B cell (primary cell): ENCODE measurements around the gene GDPD2. TPM values are rescaled to one million over a fixed set of nuclear protein-coding genes. Genes with fewer than 3 reads are reported as not detected.
"Not testable (repeated sequence)": the region's sequence is repeated elsewhere in the genome, so short reads cannot be mapped to it uniquely, and the experiment has no call there.

Experiments
- ATAC-seq: fragments of 200-7000 bp; cut with Tn5 transposase; one replicate; pipeline ENCODE4 v1.10.0; 2021; ENCODE audit warnings: low read depth, mild to moderate bottlenecking, moderate number of reproducible peaks, moderate library complexity
- CTCF ChIA-PET: fragments of 350-600 bp; sonication (Branson Sonifier 250); formaldehyde crosslinking; loops from one replicate; lab custom pipeline; 2021; ENCODE audit warnings: antibody characterized with exemption, inconsistent platforms; lab: Charles Lee
- POLR2A ChIA-PET: fragments of 350-600 bp; sonication (Branson Sonifier 250); formaldehyde crosslinking; loops from one replicate; lab custom pipeline; 2021; ENCODE audit warnings: antibody characterized with exemption; lab: Charles Lee
- DNase-seq: peaks from one replicate; pipeline ENCODE4 v3.0.0; 2013
- H2AFZ ChIP-seq: 2 replicates; pipeline ENCODE4 v1.6.1; 2012; ENCODE audit warnings: mild to moderate bottlenecking, low read depth, low read length; ENCODE audit not compliant: insufficient read depth, poor library complexity, severe bottlenecking
- H3K27ac ChIP-seq, 2 donors: 1 replicate in 1 of 2; 2 replicates in 1 of 2; pipeline ENCODE4 v1.5.1; 2012 to 2013; ENCODE audit warnings: low read length in 2 of 2, mild to moderate bottlenecking in 2 of 2, moderate library complexity in 1 of 2
- H3K27me3 ChIP-seq, 4 experiments: fragments of 200-600 bp in 1 of 4; sonication (generic) in 1 of 4; replicated peaks in 1 of 4; 1 replicate in 2 of 4; 2 replicates in 2 of 4; pipeline versions ENCODE4 v1.6.1 to v1.7.0; 2013 to 2016; ENCODE audit warnings: low read length in 3 of 4, mild to moderate bottlenecking in 2 of 4, mixed read lengths in 1 of 4, moderate library complexity in 1 of 4; ENCODE audit not compliant: insufficient read depth in 4 of 4, control insufficient read depth in 3 of 4; ENCODE audit errors: control extremely low read depth in 1 of 4
- H3K36me3 ChIP-seq, 2 experiments: replicated peaks in 1 of 2; 1 replicate in 1 of 2; 2 replicates in 1 of 2; pipeline versions ENCODE4 v1.6.1 to v1.7.1; 2013; ENCODE audit warnings: low read length in 1 of 2; ENCODE audit not compliant: insufficient read depth in 2 of 2, control insufficient read depth in 1 of 2; ENCODE audit errors: control extremely low read depth in 1 of 2, extremely low read depth in 1 of 2
- H3K4me1 ChIP-seq, 2 donors: fragments of 200-600 bp in 1 of 2; sonication (generic) in 1 of 2; 1 replicate in 1 of 2; 2 replicates in 1 of 2; pipeline versions ENCODE4 v1.5.1 to v1.6.1; 2013 to 2017; ENCODE audit warnings: low read length in 2 of 2; ENCODE audit not compliant: control insufficient read depth in 2 of 2, insufficient read depth in 2 of 2
- H3K4me2 ChIP-seq: replicated peaks from 2 replicates; pipeline ENCODE3; 2012; ENCODE audit warnings: mild to moderate bottlenecking, low read depth, low read length; ENCODE audit not compliant: poor library complexity, severe bottlenecking
- H3K4me3 ChIP-seq, 5 experiments: fragments of 200-600 bp in 1 of 5; sonication (generic) in 1 of 5; 1 replicate in 3 of 5; 2 replicates in 2 of 5; pipeline versions ENCODE4 v1.5.1 to v1.7.0; 2011 to 2016; ENCODE audit warnings: low read length in 4 of 5, mild to moderate bottlenecking in 4 of 5, low read depth in 2 of 5, control low read depth in 1 of 5, moderate library complexity in 1 of 5; ENCODE audit not compliant: insufficient read depth in 1 of 5; ENCODE audit errors: control extremely low read depth in 1 of 5, extremely low read depth in 1 of 5
- H3K79me2 ChIP-seq: fragments of 200-600 bp; sonication (generic); one replicate; pipeline ENCODE4 v1.6.0; 2016; ENCODE audit warnings: low read length; ENCODE audit not compliant: control insufficient read depth, insufficient read depth
- H3K9ac ChIP-seq: fragments of 200-600 bp; sonication (generic); 2 replicates; pipeline ENCODE4 v1.6.1; 2017; ENCODE audit warnings: mild to moderate bottlenecking, low read length, moderate library complexity
- H3K9me3 ChIP-seq, 3 donors: one replicate each; pipeline versions ENCODE4 v1.6.1 to v1.7.1; 2013; ENCODE audit warnings: low read length in 2 of 3; ENCODE audit not compliant: control insufficient read depth in 2 of 3, insufficient read depth in 1 of 3; ENCODE audit errors: control extremely low read depth in 1 of 3
- H4K20me1 ChIP-seq: 2 replicates; pipeline ENCODE4 v1.6.0; 2012; ENCODE audit warnings: mild to moderate bottlenecking, low read length; ENCODE audit not compliant: insufficient read depth, control insufficient read depth, poor library complexity, severe bottlenecking
- H3K27ac Mint-ChIP-seq: one replicate; pipeline ENCODE4 v1.8.0; 2021; ENCODE audit warnings: mixed read lengths
- H3K27me3 Mint-ChIP-seq: one replicate; pipeline ENCODE4 v1.8.0; 2021; ENCODE audit warnings: mixed read lengths
- H3K4me1 Mint-ChIP-seq: one replicate; pipeline ENCODE4 v1.8.0; 2021; ENCODE audit warnings: mixed read lengths
- H3K4me3 Mint-ChIP-seq: one replicate; pipeline ENCODE4 v1.8.0; 2021; ENCODE audit warnings: mixed read lengths
- H3K9me3 Mint-ChIP-seq: one replicate; pipeline ENCODE4 v1.8.0; 2022; ENCODE audit warnings: mixed read lengths; ENCODE audit not compliant: insufficient read depth
- EZH2 ChIP-seq: IDR thresholded peaks from 2 replicates; pipeline ENCODE4 v1.6.1; 2012; ENCODE audit warnings: borderline replicate concordance, low read depth, mild to moderate bottlenecking, moderate library complexity, low read length; ENCODE audit not compliant: insufficient read depth, poor library complexity, severe bottlenecking
- WGBS: methylation state at CpG from one replicate; pipeline ENCODE4 v1.1.5; 2013; ENCODE audit warnings: missing lambda C conversion rate; ENCODE audit not compliant: insufficient coverage; 5-methylcytosine and 5-hydroxymethylcytosine counted together
- intact Hi-C: fragments of 100-400 bp; cut with micrococcal nuclease; formaldehyde crosslinking; loops from one replicate; pipeline ENCODE4 v1.10.0; 2022
- polyA plus RNA-seq: library from polyadenylated mRNA; depleted of rRNA; stranded (reverse); fragments of >200 nt; gene quantifications from 2 replicates; pipeline ENCODE4 v1.2.3, GENCODE V29; 2012
- total RNA-seq, 2 donors: library from RNA; stranded (reverse); fragments of 120-200 nt in 1 of 2; gene quantifications; 1 replicate in 1 of 2; 2 replicates in 1 of 2; pipeline versions ENCODE4 v1.2.3 to v1.2.4, GENCODE V29; 2013 to 2022
- TF ChIP-seq, protein P1 (sequence below): fragments of 200-600 bp; IDR thresholded peaks from one replicate; pipeline ENCODE4 v1.8.0; 2022; ENCODE audit warnings: antibody characterized with exemption, mild to moderate bottlenecking

Gene GDPD2
- total and polyA plus RNA-seq, 2 donors (not counting 1 experiment from before 2014, with no cell fraction given): not detected

DNA sequence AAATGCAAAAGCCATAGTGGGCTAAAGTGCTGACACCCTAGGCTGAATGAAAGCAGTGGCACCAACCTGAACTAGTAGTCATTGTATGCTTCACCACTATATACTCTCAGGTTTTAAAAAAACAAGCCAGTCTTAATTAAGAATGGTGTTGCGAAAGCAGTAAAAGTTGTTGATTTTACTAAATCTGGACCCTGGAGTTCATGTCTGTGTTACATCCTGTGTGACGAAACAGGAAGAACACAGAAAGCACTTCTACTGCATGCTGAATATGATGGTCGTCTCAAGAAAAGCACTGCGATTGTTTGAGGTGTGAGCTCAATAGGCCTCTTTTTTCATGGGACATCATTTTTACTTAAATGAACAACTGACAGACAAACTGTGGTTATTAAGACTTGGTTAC, 24.2 kb upstream of the GDPD2 start:
- no CpG with 5 or more reads among the region's 4 CpGs for WGBS

DNA sequence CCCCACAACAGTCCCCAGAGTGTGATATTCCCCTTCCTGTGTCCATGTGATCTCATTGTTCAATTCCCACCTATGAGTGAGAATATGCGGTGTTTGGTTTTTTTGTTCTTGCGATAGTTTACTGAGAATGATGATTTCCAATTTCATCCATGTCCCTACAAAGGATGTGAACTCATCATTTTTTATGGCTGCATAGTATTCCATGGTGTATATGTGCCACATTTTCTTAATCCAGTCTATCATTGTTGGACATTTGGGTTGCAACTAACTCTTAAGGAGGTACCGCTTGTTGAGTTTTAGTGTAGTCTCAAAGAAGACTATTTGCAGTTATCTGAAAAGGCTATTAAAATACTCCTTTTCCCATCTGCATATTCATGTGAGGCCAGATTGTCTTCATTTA, 22.9 kb upstream of the GDPD2 start:
- ATAC-seq, H3K27ac Mint-ChIP-seq, H2AFZ ChIP-seq, H3K36me3 ChIP-seq, H3K27ac ChIP-seq, H4K20me1 ChIP-seq, H3K4me3 ChIP-seq, H3K27me3 ChIP-seq, H3K4me1 Mint-ChIP-seq, H3K9me3 Mint-ChIP-seq, H3K79me2 ChIP-seq, H3K27me3 Mint-ChIP-seq, H3K9ac ChIP-seq, H3K4me3 Mint-ChIP-seq, DNase-seq, H3K4me1 ChIP-seq, POLR2A ChIA-PET, intact Hi-C loops, H3K4me2 ChIP-seq, H3K9me3 ChIP-seq: not testable (repeated sequence)
- no CpG with 5 or more reads among the region's 3 CpGs for WGBS
- CTCF ChIA-PET: interaction anchor here (0.7 kb wide), 1 partner anchor 354 kb away, joined by 3 read pairs; no protein-coding TSS in a partner anchor

More for the DNA sequence above, 24.2 kb upstream of the GDPD2 start:
- ATAC-seq (no peak), DNase-seq (peak; percentile 16)
- Histone ChIP-seq H4K20me1 (no peaks in the 10 kb centered on the region), H3K9ac (no peak overlapping the region), H3K79me2 (no peaks in the 10 kb centered on the region), H3K4me2 (peak overlapping the region; percentile 26), H3K9me3 (no peaks in the 10 kb centered on the region), H3K27ac (peak overlapping the region in 1 of 2 donors; percentile 34), H3K4me3 (no peak overlapping the region), H3K4me1 (peaks cover 4 to 5% of the 10 kb centered on the region in 2 donors), H3K36me3 (no peaks in the 10 kb centered on the region), H3K27me3 (no peaks in the 10 kb centered on the region), H2AFZ (peak overlapping the region; percentile 56)
- Mint-ChIP-seq H3K4me3 (peak overlapping the region; percentile 32), H3K27me3 (no peaks in the 10 kb centered on the region), H3K4me1 (peaks cover 4% of the 10 kb centered on the region), H3K9me3 (peaks cover 2% of the 10 kb centered on the region), H3K27ac (peak overlapping the region; percentile 85)
- TF ChIP-seq, protein P1, sequence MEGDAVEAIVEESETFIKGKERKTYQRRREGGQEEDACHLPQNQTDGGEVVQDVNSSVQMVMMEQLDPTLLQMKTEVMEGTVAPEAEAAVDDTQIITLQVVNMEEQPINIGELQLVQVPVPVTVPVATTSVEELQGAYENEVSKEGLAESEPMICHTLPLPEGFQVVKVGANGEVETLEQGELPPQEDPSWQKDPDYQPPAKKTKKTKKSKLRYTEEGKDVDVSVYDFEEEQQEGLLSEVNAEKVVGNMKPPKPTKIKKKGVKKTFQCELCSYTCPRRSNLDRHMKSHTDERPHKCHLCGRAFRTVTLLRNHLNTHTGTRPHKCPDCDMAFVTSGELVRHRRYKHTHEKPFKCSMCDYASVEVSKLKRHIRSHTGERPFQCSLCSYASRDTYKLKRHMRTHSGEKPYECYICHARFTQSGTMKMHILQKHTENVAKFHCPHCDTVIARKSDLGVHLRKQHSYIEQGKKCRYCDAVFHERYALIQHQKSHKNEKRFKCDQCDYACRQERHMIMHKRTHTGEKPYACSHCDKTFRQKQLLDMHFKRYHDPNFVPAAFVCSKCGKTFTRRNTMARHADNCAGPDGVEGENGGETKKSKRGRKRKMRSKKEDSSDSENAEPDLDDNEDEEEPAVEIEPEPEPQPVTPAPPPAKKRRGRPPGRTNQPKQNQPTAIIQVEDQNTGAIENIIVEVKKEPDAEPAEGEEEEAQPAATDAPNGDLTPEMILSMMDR: no peak
- TF ChIP-seq EZH2: no peak
- ChIA-PET CTCF (no interaction called here), POLR2A (no interaction called here)
- intact Hi-C loops: no loop called here
